ENCODE measurements around the gene PLEKHF1.

The PLEKHF1 gene

DNA sequence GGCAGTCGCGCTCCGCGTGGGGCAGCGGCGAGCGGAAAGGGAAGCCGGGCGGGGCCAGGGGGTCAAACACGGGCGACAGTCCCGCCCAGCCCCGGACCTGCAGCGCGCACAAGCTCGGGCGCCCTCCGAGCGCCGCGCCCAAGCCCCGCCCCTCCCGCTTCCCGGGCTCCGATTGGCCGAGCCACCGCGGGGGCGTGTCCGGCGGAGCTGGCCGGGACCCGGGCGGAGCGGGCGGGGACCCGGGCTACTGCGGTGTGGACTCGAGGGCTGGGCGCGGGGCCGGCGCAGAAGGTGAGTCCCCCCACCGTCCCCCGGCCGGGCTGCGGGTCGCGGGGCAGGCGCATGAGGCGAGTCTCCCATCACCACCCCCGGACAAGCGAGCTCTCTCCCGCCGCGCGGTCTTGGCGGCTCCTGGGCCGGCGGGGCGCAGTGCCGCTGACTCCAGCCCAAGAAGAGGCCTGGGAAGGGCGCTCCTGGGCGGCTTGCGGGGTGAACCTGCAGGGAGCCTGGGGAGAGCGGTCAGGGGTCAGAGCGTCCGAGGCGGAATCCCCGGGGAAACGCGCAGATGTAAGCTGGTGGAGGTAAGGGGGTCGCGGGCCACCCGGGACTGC lies at the start of gene PLEKHF1:
Gene PLEKHF1, plus strand, starts transcription at position 247 of the 611 bp plus-strand sequence. CDS start 8,379 bp downstream, outside the sequence.
- peak within 1 kb of the TSS; percentile 63; the same call in 1 of the 2 replicates for H3K9ac ChIP-seq (ENCODE audit: low read depth, low read length)
- H3K36me3 ChIP-seq (ENCODE audit: insufficient read depth, low read depth, low read length), result no peaks in the 10 kb centered on the region
- H3K27ac ChIP-seq (ENCODE audit: low read length), result no peak within 1 kb of the TSS
- peaks cover 9% of the 10 kb centered on the region for H3K27me3 ChIP-seq (ENCODE audit: insufficient read depth, low read length)
- no peaks in the 10 kb centered on the region for H3K9me3 ChIP-seq (ENCODE audit: insufficient read depth, low read depth, low read length)
- peaks cover 9% of the 10 kb centered on the region; the same call in 1 of the 2 replicates for H3K4me1 ChIP-seq (ENCODE audit: insufficient read depth, low read length)
- H3K4me3 ChIP-seq (ENCODE audit: low read length), result peak within 1 kb of the TSS; percentile 73

GRCh38 chr19:29615891-29616425 lies 49.3 kb upstream of the PLEKHF1 start:
- H3K27me3 ChIP-seq (ENCODE audit: insufficient read depth, low read length), result no peaks in the 10 kb centered on the region; the same call in 1 of the 2 replicates
- no peak overlapping the region for H3K4me3 ChIP-seq (ENCODE audit: low read length)
- H3K9ac ChIP-seq (ENCODE audit: low read depth, low read length), result no peak overlapping the region
- peaks cover 37% of the 10 kb centered on the region for H3K36me3 ChIP-seq (ENCODE audit: insufficient read depth, low read depth, low read length)
- H3K27ac ChIP-seq (ENCODE audit: low read length), result no peak overlapping the region
- no peaks in the 10 kb centered on the region for H3K4me1 ChIP-seq (ENCODE audit: insufficient read depth, low read length)
- H3K9me3 ChIP-seq (ENCODE audit: insufficient read depth, low read depth, low read length), result no peaks in the 10 kb centered on the region

- H3K27me3 ChIP-seq (ENCODE audit: insufficient read depth, low read length), result no peaks in the 10 kb centered on the region; the same call in 1 of the 2 replicates
- no peaks in the 10 kb centered on the region for H3K9me3 ChIP-seq (ENCODE audit: insufficient read depth, low read depth, low read length)
- H3K9ac ChIP-seq (ENCODE audit: low read depth, low read length), result no peak overlapping the region
- H3K36me3 ChIP-seq (ENCODE audit: insufficient read depth, low read depth, low read length), result peaks cover 34% of the 10 kb centered on the region
- H3K27ac ChIP-seq (ENCODE audit: low read length), result no peak overlapping the region
- H3K4me3 ChIP-seq (ENCODE audit: low read length), result no peak overlapping the region
- no peaks in the 10 kb centered on the region for H3K4me1 ChIP-seq (ENCODE audit: insufficient read depth, low read length)
Observed at GRCh38 chr19:29616541-29616940, 48.7 kb upstream of the PLEKHF1 start.

- H3K4me3 ChIP-seq (ENCODE audit: low read length), result no peak overlapping the region
- no peaks in the 10 kb centered on the region; the same call in 1 of the 2 replicates for H3K27me3 ChIP-seq (ENCODE audit: insufficient read depth, low read length)
- H3K27ac ChIP-seq (ENCODE audit: low read length), result no peak overlapping the region
- no peaks in the 10 kb centered on the region for H3K4me1 ChIP-seq (ENCODE audit: insufficient read depth, low read length)
- H3K36me3 ChIP-seq (ENCODE audit: insufficient read depth, low read depth, low read length), result peaks cover 24% of the 10 kb centered on the region
- H3K9me3 ChIP-seq (ENCODE audit: insufficient read depth, low read depth, low read length), result no peaks in the 10 kb centered on the region
- H3K9ac ChIP-seq (ENCODE audit: low read depth, low read length), result no peak overlapping the region
Observed at GRCh38 chr19:29617366-29618266, 47.6 kb upstream of the PLEKHF1 start.

- Histone ChIP-seq H3K4me3 (ENCODE audit: low read length) (no peak overlapping the region), H3K4me1 (ENCODE audit: insufficient read depth, low read length) (no peaks in the 10 kb centered on the region), H3K9ac (ENCODE audit: low read depth, low read length) (no peak overlapping the region), H3K27ac (ENCODE audit: low read length) (no peak overlapping the region), H3K27me3 (ENCODE audit: insufficient read depth, low read length) (no peaks in the 10 kb centered on the region; the same call in 1 of the 2 replicates), H3K36me3 (ENCODE audit: insufficient read depth, low read depth, low read length) (peaks cover 15% of the 10 kb centered on the region; the same call in 1 of the 2 replicates), H3K9me3 (ENCODE audit: insufficient read depth, low read depth, low read length) (no peaks in the 10 kb centered on the region)
Observed at GRCh38 chr19:29618434-29618833, 46.8 kb upstream of the PLEKHF1 start.

GRCh38 chr19:29618871-29619270 lies 46.4 kb upstream of the PLEKHF1 start:
- Histone ChIP-seq H3K9ac (ENCODE audit: low read depth, low read length) (no peak overlapping the region), H3K4me3 (ENCODE audit: low read length) (no peak overlapping the region), H3K4me1 (ENCODE audit: insufficient read depth, low read length) (no peaks in the 10 kb centered on the region), H3K9me3 (ENCODE audit: insufficient read depth, low read depth, low read length) (no peaks in the 10 kb centered on the region), H3K36me3 (ENCODE audit: insufficient read depth, low read depth, low read length) (peaks cover 11% of the 10 kb centered on the region; the same call in 1 of the 2 replicates), H3K27me3 (ENCODE audit: insufficient read depth, low read length) (no peaks in the 10 kb centered on the region; the same call in 1 of the 2 replicates), H3K27ac (ENCODE audit: low read length) (no peak overlapping the region)

- Histone ChIP-seq H3K4me1 (ENCODE audit: insufficient read depth, low read length) (no peaks in the 10 kb centered on the region; the same call in 1 of the 2 replicates), H3K4me3 (ENCODE audit: low read length) (no peak overlapping the region), H3K27ac (ENCODE audit: low read length) (no peak overlapping the region), H3K9me3 (ENCODE audit: insufficient read depth, low read depth, low read length) (no peaks in the 10 kb centered on the region), H3K9ac (ENCODE audit: low read depth, low read length) (no peak overlapping the region), H3K36me3 (ENCODE audit: insufficient read depth, low read depth, low read length) (no peaks in the 10 kb centered on the region), H3K27me3 (ENCODE audit: insufficient read depth, low read length) (no peaks in the 10 kb centered on the region; the same call in 1 of the 2 replicates)
Observed at GRCh38 chr19:29620931-29621351, 44.3 kb upstream of the PLEKHF1 start.

- no peak overlapping the region for H3K4me3 ChIP-seq (ENCODE audit: low read length)
- no peak overlapping the region for H3K27ac ChIP-seq (ENCODE audit: low read length)
- H3K36me3 ChIP-seq (ENCODE audit: insufficient read depth, low read depth, low read length), result no peaks in the 10 kb centered on the region
- H3K27me3 ChIP-seq (ENCODE audit: insufficient read depth, low read length), result no peaks in the 10 kb centered on the region; the same call in 1 of the 2 replicates
- no peaks in the 10 kb centered on the region; the same call in 1 of the 2 replicates for H3K4me1 ChIP-seq (ENCODE audit: insufficient read depth, low read length)
- H3K9me3 ChIP-seq (ENCODE audit: insufficient read depth, low read depth, low read length), result no peaks in the 10 kb centered on the region
- no peak overlapping the region for H3K9ac ChIP-seq (ENCODE audit: low read depth, low read length)
Observed at GRCh38 chr19:29622166-29623070, 42.8 kb upstream of the PLEKHF1 start.

DNA sequence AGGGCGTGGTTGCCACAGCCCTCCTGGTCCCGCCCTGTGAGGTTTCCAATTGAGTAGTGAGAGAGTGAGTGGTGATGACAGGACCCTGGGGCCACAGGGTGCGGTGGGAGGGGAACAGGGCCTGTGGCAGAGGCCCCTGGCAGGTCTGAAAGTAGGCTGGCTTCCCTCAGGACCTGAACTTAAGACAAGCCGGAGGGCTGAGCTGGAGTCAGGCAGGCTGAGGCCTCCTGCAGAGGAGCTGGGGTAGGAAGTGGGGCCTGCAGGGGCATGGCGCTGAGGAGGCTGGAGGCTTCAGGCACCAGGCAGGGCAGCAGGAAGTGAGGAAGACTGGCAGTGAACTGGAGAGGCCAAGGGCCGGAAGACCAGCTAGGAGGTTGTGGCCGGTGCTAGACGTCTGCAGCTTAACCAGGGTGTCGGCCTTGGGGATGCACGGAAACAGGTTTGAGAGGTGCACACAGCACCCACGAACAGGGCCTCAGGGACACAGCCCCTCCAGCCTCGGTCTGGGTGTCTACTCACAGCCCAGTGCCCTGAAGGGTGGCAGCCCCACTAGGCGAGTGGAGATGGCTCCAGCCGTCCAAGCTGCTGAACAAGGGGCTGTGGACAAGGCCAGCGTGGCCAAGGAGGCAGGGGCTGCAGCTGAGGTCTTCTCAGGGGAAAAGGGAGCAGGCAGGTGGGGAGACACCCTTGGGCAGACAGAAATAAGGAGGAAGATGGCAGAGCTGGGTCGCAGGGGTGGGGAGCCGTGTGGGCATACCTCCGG lies 41.4 kb upstream of the PLEKHF1 start:
- Histone ChIP-seq H3K27ac (ENCODE audit: low read length) (no peak overlapping the region), H3K36me3 (ENCODE audit: insufficient read depth, low read depth, low read length) (no peaks in the 10 kb centered on the region), H3K4me3 (ENCODE audit: low read length) (no peak overlapping the region), H3K4me1 (ENCODE audit: insufficient read depth, low read length) (no peaks in the 10 kb centered on the region; the same call in 1 of the 2 replicates), H3K27me3 (ENCODE audit: insufficient read depth, low read length) (no peaks in the 10 kb centered on the region; the same call in 1 of the 2 replicates), H3K9me3 (ENCODE audit: insufficient read depth, low read depth, low read length) (no peaks in the 10 kb centered on the region), H3K9ac (ENCODE audit: low read depth, low read length) (no peak overlapping the region)

GRCh38 chr19:29624489-29625185 lies 40.6 kb upstream of the PLEKHF1 start:
- Histone ChIP-seq H3K4me3 (ENCODE audit: low read length) (no peak overlapping the region), H3K27me3 (ENCODE audit: insufficient read depth, low read length) (no peaks in the 10 kb centered on the region; the same call in 1 of the 2 replicates), H3K9me3 (ENCODE audit: insufficient read depth, low read depth, low read length) (no peaks in the 10 kb centered on the region), H3K36me3 (ENCODE audit: insufficient read depth, low read depth, low read length) (no peaks in the 10 kb centered on the region), H3K4me1 (ENCODE audit: insufficient read depth, low read length) (no peaks in the 10 kb centered on the region; the same call in 1 of the 2 replicates), H3K9ac (ENCODE audit: low read depth, low read length) (no peak overlapping the region), H3K27ac (ENCODE audit: low read length) (no peak overlapping the region)

Data from iPS-20b (cell line).